Dedifferentiated amniotic fluid mesenchymal stem cell (primary cell): ENCODE measurements around the gene DOK3.
"Not testable (repeated sequence)": the region's sequence is repeated elsewhere in the genome, so short reads cannot be mapped to it uniquely, and the experiment has no call there.

ENCODE experiments used
- DNase-seq: peaks from one replicate; pipeline ENCODE4 v3.0.0-alpha.2; 2016; ENCODE audit errors: extremely low spot score

Gene DOK3

GRCh38 chr5:177535125-177535524 is 25.5 kb upstream of the DOK3 start:
- DNase-seq, result no peak

GRCh38 chr5:177534433-177534832 is 24.8 kb upstream of the DOK3 start:
- not testable (repeated sequence) for DNase-seq

GRCh38 chr5:177531209-177531940 is 21.7 kb upstream of the DOK3 start:
- no peak for DNase-seq

- DNase-seq, result no peak
Observed at GRCh38 chr5:177530638-177531037, 21.0 kb upstream of the DOK3 start.

- DNase-seq, result no peak
Observed at GRCh38 chr5:177529247-177530203, 19.9 kb upstream of the DOK3 start.

- DNase-seq, result no peak
Observed at GRCh38 chr5:177528631-177529030, 19.0 kb upstream of the DOK3 start.

- no peak for DNase-seq
Observed at GRCh38 chr5:177527595-177527994, 18.0 kb upstream of the DOK3 start.

GRCh38 chr5:177526791-177527190 is 17.2 kb upstream of the DOK3 start:
- DNase-seq, result no peak

- DNase-seq, result no peak
Observed at GRCh38 chr5:177526191-177526590, 16.6 kb upstream of the DOK3 start.

GRCh38 chr5:177524941-177525655 is 15.5 kb upstream of the DOK3 start:
- DNase-seq, result no peak

GRCh38 chr5:177524539-177524900 is 14.9 kb upstream of the DOK3 start:
- no peak for DNase-seq

GRCh38 chr5:177523711-177524538 is 14.3 kb upstream of the DOK3 start:
- DNase-seq, result no peak

GRCh38 chr5:177520916-177521513 is 11.4 kb upstream of the DOK3 start:
- no peak for DNase-seq

GRCh38 chr5:177520271-177520670 is 10.6 kb upstream of the DOK3 start:
- no peak for DNase-seq

- no peak for DNase-seq
Observed at GRCh38 chr5:177519463-177520235, 10.0 kb upstream of the DOK3 start.

- DNase-seq, result peak; percentile 99
Observed at GRCh38 chr5:177516601-177517568, 7.3 kb upstream of the DOK3 start, which contains the start of gene DDX41. Gene DDX41 (minus strand): TSS chr5:177516961. CDS start chr5:177516945, 16 bp downstream.

- no peak for DNase-seq
Observed at GRCh38 chr5:177515580-177515979, 6.0 kb upstream of the DOK3 start.

GRCh38 chr5:177514541-177514940 is 4.9 kb upstream of the DOK3 start:
- no peak for DNase-seq

- no peak for DNase-seq
Observed at GRCh38 chr5:177513500-177513899, 3.9 kb upstream of the DOK3 start.
